Measurements from ENCODE around the gene TYR. TPM values are rescaled to one million over a fixed set of nuclear protein-coding genes. Genes with fewer than 3 reads are reported as not detected.

Gene TYR
- total RNA-seq, 4 donors from 2014 or later, result not detected

GRCh38 chr11:89201138-89201537, 23.5 kb downstream of the TYR start:
- no peak for DNase-seq
- WGBS, 2 donors (ENCODE audit: low coverage in 1 of 2), result 65% methylated on average over 1 of the region's 1 CpG
- Histone ChIP-seq H3K27ac (no peak overlapping the region), H3K4me3 (no peak overlapping the region), H3K4me1 (no peaks in the 10 kb centered on the region), H3K36me3 (no peaks in the 10 kb centered on the region), H3K27me3 (no peaks in the 10 kb centered on the region), H3K9me3 (no peaks in the 10 kb centered on the region)
- TF ChIP-seq POLR2A (IDR thresholded peaks at IDR 0.05) (no peak), EP300 (IDR thresholded peaks at IDR 0.05; ENCODE audit: low read depth) (no peak), CTCF (IDR thresholded peaks at IDR 0.05) (no peak), POLR2AphosphoS5 (IDR thresholded peaks at IDR 0.05) (no peak)
- in situ Hi-C loops (cut with MboI; ENCODE audit: low pct_ligation_motif_present in 1 of 4, low pct_unique_long_range_greater_than_20kb in 1 of 4, low sequenced_read_pairs in 3 of 4), result no loop called here
- intact Hi-C loops (cut with DNase I; ENCODE audit: low total_unique reads), result no loop called here

DNA sequence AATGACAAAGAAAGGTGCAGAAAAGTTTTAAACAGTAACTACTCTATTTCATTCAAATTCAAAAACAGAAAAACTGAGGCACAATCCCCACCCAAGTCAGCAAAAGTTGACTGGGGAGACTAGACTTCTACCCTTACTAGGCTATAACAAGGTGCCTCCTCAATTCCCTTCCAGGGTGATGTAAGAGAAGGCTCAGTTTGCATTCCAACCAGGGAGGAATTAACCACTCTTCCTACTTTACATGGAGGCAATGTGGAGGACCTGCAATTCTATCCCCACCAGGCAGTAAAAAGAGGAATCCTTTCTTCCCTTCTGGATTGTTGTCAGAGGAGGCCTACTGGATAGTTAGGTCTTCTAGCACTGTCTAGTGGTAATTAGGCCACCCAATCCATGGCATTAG, 26.1 kb downstream of the TYR start:
- Histone ChIP-seq H3K27ac (no peak overlapping the region), H3K36me3 (no peaks in the 10 kb centered on the region), H3K9me3 (no peaks in the 10 kb centered on the region), H3K4me1 (no peaks in the 10 kb centered on the region), H3K27me3 (no peaks in the 10 kb centered on the region), H3K4me3 (no peak overlapping the region)
- TF ChIP-seq CTCF (IDR thresholded peaks at IDR 0.05) (no peak), POLR2A (IDR thresholded peaks at IDR 0.05) (no peak), POLR2AphosphoS5 (IDR thresholded peaks at IDR 0.05) (no peak), EP300 (IDR thresholded peaks at IDR 0.05; ENCODE audit: low read depth) (no peak)
- in situ Hi-C loops (cut with MboI; ENCODE audit: low pct_ligation_motif_present in 1 of 4, low pct_unique_long_range_greater_than_20kb in 1 of 4, low sequenced_read_pairs in 3 of 4), result no loop called here
- intact Hi-C loops (cut with DNase I; ENCODE audit: low total_unique reads), result no loop called here
- no peak for DNase-seq

- intact Hi-C loops (cut with DNase I; ENCODE audit: low total_unique reads), result no loop called here
- TF ChIP-seq POLR2A (IDR thresholded peaks at IDR 0.05), result no peak
- TF ChIP-seq CTCF (IDR thresholded peaks at IDR 0.05), result no peak
- TF ChIP-seq POLR2AphosphoS5 (IDR thresholded peaks at IDR 0.05), result no peak
- TF ChIP-seq EP300 (IDR thresholded peaks at IDR 0.05; ENCODE audit: low read depth), result no peak
- Histone ChIP-seq H3K9me3 (no peaks in the 10 kb centered on the region), H3K27me3 (no peaks in the 10 kb centered on the region), H3K4me3 (no peak overlapping the region), H3K27ac (no peak overlapping the region), H3K4me1 (no peaks in the 10 kb centered on the region), H3K36me3 (no peaks in the 10 kb centered on the region)
- no peak for DNase-seq
- in situ Hi-C loops (cut with MboI; ENCODE audit: low pct_ligation_motif_present in 1 of 4, low pct_unique_long_range_greater_than_20kb in 1 of 4, low sequenced_read_pairs in 3 of 4), result no loop called here
These were observed 27.7 kb downstream of the TYR start for GRCh38 chr11:89205378-89205777.

- TF ChIP-seq EP300 (IDR thresholded peaks at IDR 0.05; ENCODE audit: low read depth) (no peak), POLR2A (IDR thresholded peaks at IDR 0.05) (no peak), CTCF (IDR thresholded peaks at IDR 0.05) (no peak), POLR2AphosphoS5 (IDR thresholded peaks at IDR 0.05) (no peak)
- H3K4me1 ChIP-seq, result no peaks in the 10 kb centered on the region
- 74 to 75% methylated on average over 8 of the region's 8 CpGs for WGBS, 2 donors (ENCODE audit: low coverage in 1 of 2)
- H3K4me3 ChIP-seq, result no peak overlapping the region
- intact Hi-C loops (cut with DNase I; ENCODE audit: low total_unique reads) (no loop called here), in situ Hi-C loops (cut with MboI; ENCODE audit: low pct_ligation_motif_present in 1 of 4, low pct_unique_long_range_greater_than_20kb in 1 of 4, low sequenced_read_pairs in 3 of 4) (no loop called here)
- no peaks in the 10 kb centered on the region for H3K9me3 ChIP-seq
- DNase-seq, result no peak
- H3K27ac ChIP-seq, result no peak overlapping the region
- H3K27me3 ChIP-seq, result no peaks in the 10 kb centered on the region
- H3K36me3 ChIP-seq, result no peaks in the 10 kb centered on the region
These were observed 43.1 kb downstream of the TYR start for GRCh38 chr11:89220684-89221339.
